ENCODE results near the gene MLLT3.
A peak's percentile ranks its signal among the peaks of the same experiment; 100 is the strongest.

The MLLT3 gene

GRCh38 chr9:20373263-20373662 is 249.0 kb downstream of the MLLT3 start:
- DNase-seq: no peak

DNA sequence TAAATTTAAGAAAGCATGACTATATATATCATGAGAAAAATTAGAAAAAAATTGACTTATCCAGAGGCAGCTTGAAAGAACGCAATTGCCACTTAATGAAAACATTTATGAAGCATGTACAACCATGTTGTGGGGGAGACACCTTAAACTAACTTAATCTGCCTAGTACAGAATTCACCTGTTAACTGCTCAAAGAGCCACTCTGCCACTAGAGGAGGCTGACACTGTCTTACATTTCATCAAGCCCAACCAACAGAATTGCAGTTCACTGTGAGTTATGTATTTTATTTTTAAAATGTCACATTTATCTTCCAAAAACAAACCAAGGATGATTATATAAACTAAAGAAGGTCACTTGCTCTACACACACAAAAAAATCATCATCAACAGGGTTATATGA is 252.9 kb downstream of the MLLT3 start:
- DNase-seq: no peak

DNA sequence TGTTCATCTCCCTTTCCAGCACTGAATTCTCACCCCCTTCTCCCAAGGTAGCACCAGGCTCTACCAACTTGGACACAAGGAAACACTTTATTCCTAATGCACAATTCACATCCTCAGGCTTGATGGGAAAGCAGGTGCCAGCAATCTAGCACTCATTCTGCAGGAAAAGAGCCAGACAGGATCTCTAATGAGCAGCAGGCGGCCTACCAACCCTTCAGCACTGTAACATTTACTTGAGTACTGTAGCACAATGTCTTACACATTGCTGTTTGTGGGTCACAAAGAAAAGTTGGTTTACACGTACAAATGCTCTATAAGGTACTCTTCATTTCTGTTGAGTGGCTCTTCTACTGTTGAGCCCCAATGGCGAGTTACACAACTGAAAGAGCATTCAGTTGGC is 254.4 kb downstream of the MLLT3 start:
- no peak for DNase-seq

- no peak for DNase-seq
Observed at GRCh38 chr9:20364959-20365358, 257.3 kb downstream of the MLLT3 start.

- DNase-seq: no peak
Observed at GRCh38 chr9:20363233-20363632, 259.1 kb downstream of the MLLT3 start.

GRCh38 chr9:20361656-20362570 is 260.4 kb downstream of the MLLT3 start:
- DNase-seq: no peak

- DNase-seq: no peak
Observed at GRCh38 chr9:20361229-20361628, 261.1 kb downstream of the MLLT3 start.

- DNase-seq: no peak
Observed at GRCh38 chr9:20358207-20358606, 264.1 kb downstream of the MLLT3 start.

- DNase-seq: no peak
Observed at GRCh38 chr9:20357037-20357432, 265.3 kb downstream of the MLLT3 start.

DNA sequence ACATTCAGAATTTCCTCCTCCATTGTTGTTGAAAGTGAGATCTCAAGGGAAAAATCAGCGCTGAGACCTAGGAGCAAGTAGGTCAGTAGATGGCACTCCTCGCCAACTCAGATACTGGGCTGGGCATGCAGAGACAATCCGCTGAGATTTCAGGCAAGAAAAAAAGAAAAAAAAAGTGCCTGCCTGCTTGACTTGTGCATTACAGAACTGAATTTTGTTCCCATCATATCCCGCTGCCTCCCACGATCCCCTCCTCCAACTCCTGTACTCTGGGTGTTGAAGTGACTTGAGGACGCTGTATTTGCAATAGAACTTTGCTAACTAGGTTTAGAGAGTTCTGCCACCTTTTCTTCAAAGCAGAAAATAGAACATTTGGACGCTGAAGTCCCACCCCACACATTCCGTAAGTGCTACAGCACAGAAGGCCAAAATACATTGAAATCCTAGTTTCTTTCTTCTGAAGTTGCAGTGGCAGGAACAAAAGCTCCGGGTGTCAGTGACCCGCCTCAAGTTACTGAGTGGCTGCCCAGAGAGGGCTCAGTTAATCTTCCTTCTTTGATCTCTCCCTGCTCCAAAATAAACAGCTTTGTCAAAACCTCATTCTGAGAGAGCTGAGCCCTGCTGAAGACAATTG is 265.8 kb downstream of the MLLT3 start:
- DNase-seq: peak; percentile 2

GRCh38 chr9:20355022-20355421 is 267.3 kb downstream of the MLLT3 start:
- no peak for DNase-seq

- no peak for DNase-seq
Observed at GRCh38 chr9:20353931-20354652, 268.2 kb downstream of the MLLT3 start.

- no peak for DNase-seq
Observed at GRCh38 chr9:20353524-20353923, 268.8 kb downstream of the MLLT3 start.

GRCh38 chr9:20352591-20352990 is 269.7 kb downstream of the MLLT3 start:
- DNase-seq: no peak

DNA sequence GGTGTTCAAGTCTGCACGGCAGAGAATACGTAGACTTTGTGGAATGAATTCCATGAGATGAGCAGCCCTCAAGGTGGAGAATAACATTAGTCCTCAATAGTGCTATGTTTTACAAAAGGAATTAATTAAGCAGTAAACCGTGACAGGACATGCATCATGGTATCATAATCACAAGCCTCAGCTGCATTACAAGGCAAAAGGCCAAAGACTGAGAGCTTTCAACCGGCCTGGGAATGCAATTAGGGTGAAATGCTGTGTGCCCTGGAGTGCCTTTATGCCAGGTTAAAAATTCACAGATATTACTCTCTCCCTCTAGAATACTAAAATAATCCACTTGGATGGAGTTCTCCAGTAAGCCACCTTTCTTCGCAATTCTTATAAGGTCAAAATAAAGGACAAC is 270.6 kb downstream of the MLLT3 start:
- no peak for DNase-seq

GRCh38 chr9:20349568-20349967 is 272.7 kb downstream of the MLLT3 start:
- no peak for DNase-seq

GRCh38 chr9:20343325-20343724 is 279.0 kb downstream of the MLLT3 start:
- DNase-seq: no peak

DNA sequence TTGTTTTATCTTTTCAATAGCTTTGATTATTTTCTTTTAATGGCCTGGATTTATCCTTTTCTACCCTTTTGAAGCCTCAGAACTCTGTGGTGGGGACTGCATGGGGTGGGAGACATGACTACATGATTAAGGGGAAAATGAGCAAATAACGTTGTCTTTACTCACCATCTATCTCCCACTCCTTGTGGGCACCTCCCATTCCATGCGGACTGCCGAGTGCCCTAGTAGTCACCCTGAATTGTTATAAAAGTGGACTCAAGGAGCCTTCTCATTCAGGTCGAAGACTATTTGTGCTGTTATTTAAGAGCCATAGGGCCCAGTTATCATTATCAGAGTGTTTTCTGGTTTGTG is 281.8 kb downstream of the MLLT3 start:
- no peak for DNase-seq

DNA sequence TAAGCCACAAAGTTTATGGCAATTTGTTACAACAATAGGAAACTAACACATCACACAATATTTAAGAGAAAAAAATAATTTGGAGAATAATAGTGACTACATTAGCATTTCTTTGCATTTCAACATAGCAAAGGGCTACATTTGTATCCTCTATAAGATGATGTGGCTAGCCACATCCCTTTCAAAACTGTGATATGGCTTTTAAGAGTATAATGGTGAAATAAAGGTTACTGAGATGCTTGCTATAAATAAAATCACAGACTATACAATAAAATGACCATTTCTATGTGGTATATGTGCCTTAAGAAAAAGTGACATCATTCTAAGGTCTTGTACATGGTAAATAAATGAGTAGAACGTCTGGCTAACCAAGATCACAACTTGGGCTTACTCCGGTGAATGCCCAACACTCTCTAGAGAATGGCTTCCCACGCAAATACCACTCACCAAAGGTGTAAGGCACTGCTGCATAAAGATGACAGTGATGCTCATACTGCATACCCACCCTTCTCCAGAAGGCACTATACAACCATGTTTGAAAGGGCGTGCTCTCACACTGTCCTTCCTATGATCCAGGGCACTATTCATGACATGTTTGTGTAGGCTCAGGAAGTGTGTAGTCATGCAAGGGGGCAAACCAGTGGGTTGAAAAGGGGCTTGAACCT is 286.5 kb downstream of the MLLT3 start:
- DNase-seq: no peak

GRCh38 chr9:20333991-20334390 is 288.3 kb downstream of the MLLT3 start:
- no peak for DNase-seq

- no peak for DNase-seq
Observed at GRCh38 chr9:20331095-20331685, 291.1 kb downstream of the MLLT3 start.

- DNase-seq: no peak
Observed at GRCh38 chr9:20330688-20331087, 291.6 kb downstream of the MLLT3 start.

- DNase-seq: no peak
Observed at GRCh38 chr9:20326516-20326915, 295.8 kb downstream of the MLLT3 start.
